Liver (tissue), 9 donors: ENCODE data around the gene BORCS8. TPM values are rescaled to one million over a fixed set of nuclear protein-coding genes. Genes with fewer than 3 reads are reported as not detected.

Experiments used
- DNase-seq: peaks from one replicate; pipeline ENCODE4 v3.0.0-alpha.2; 2017; ENCODE audit warnings: low spot score
- H3K27ac ChIP-seq, 2 donors: one replicate each; pipeline ENCODE4 v1.7.0; 2013; ENCODE audit warnings: inconsistent platforms in 2 of 2, low read length in 2 of 2, control low read depth in 1 of 2, low read depth in 1 of 2, mild to moderate bottlenecking in 1 of 2
- H3K27me3 ChIP-seq, 4 donors: one replicate each; pipeline versions ENCODE4 v1.6.1 to v1.7.0; 2013; ENCODE audit warnings: low read length in 3 of 4, inconsistent platforms in 1 of 4, mild to moderate bottlenecking in 1 of 4, moderate library complexity in 1 of 4; ENCODE audit not compliant: control insufficient read depth in 4 of 4, insufficient read depth in 4 of 4
- H3K36me3 ChIP-seq, 4 donors: one replicate each; pipeline versions ENCODE4 v1.6.1 to v1.7.0; 2013; ENCODE audit warnings: low read length in 3 of 4, mild to moderate bottlenecking in 3 of 4, low read depth in 1 of 4, moderate library complexity in 1 of 4; ENCODE audit not compliant: control insufficient read depth in 4 of 4, insufficient read depth in 3 of 4
- H3K4me1 ChIP-seq, 4 donors: one replicate each; pipeline versions ENCODE4 v1.6.1 to v1.7.0; 2013; ENCODE audit warnings: low read length in 3 of 4, mild to moderate bottlenecking in 3 of 4, moderate library complexity in 1 of 4; ENCODE audit not compliant: control insufficient read depth in 4 of 4, insufficient read depth in 4 of 4
- H3K4me3 ChIP-seq, 3 donors: one replicate each; pipeline versions ENCODE4 v1.6.1 to v1.7.0; 2013; ENCODE audit warnings: low read length in 3 of 3, control low read depth in 1 of 3, low read depth in 1 of 3, mild to moderate bottlenecking in 1 of 3
- H3K9ac ChIP-seq, 2 donors: one replicate each; pipeline ENCODE4 v1.7.0; 2013; ENCODE audit warnings: low read length in 2 of 2, mild to moderate bottlenecking in 2 of 2, moderate library complexity in 2 of 2, control low read depth in 1 of 2, low read depth in 1 of 2
- H3K9me3 ChIP-seq, 4 donors: one replicate each; pipeline versions ENCODE4 v1.6.1 to v1.7.0; 2013; ENCODE audit warnings: low read length in 3 of 4; ENCODE audit not compliant: control insufficient read depth in 4 of 4
- FOXA1 ChIP-seq: IDR thresholded peaks from 2 replicates; pipeline ENCODE4 v1.6.1; 2016; ENCODE audit warnings: antibody characterized with exemption
- FOXA2 ChIP-seq: IDR thresholded peaks from 2 replicates; pipeline ENCODE4 v1.6.1; 2016; ENCODE audit warnings: antibody characterized with exemption
- GABPA ChIP-seq, 2 donors: IDR thresholded peaks in 1 of 2; conservative IDR thresholded peaks in 1 of 2; 2 replicates each; pipeline ENCODE4 v1.6.1; 2016; ENCODE audit warnings: antibody characterized with exemption in 2 of 2, mild to moderate bottlenecking in 1 of 2, moderate library complexity in 1 of 2
- HNF4A ChIP-seq, 2 donors: conservative IDR thresholded peaks; 2 replicates each; pipeline ENCODE4 v1.6.1; 2016; ENCODE audit warnings: antibody characterized with exemption in 2 of 2, mild to moderate bottlenecking in 2 of 2
- HNF4G ChIP-seq: IDR thresholded peaks from 2 replicates; pipeline ENCODE4 v1.6.1; 2016; ENCODE audit warnings: antibody characterized with exemption
- JUND ChIP-seq, 2 donors: IDR thresholded peaks; 2 replicates each; pipeline ENCODE4 v1.6.1; 2016; ENCODE audit warnings: antibody characterized with exemption in 2 of 2
- NR2F2 ChIP-seq: IDR thresholded peaks from 2 replicates; pipeline ENCODE4 v1.6.1; 2016; ENCODE audit warnings: antibody characterized with exemption
- RAD21 ChIP-seq, 2 donors: IDR thresholded peaks; 2 replicates each; pipeline ENCODE4 v1.6.1; 2016; ENCODE audit warnings: antibody characterized with exemption in 2 of 2, mild to moderate bottlenecking in 2 of 2
- RXRA ChIP-seq, 2 donors: IDR thresholded peaks; 2 replicates each; pipeline ENCODE4 v1.6.1; 2017 to 2018; ENCODE audit warnings: antibody characterized with exemption in 2 of 2, mild to moderate bottlenecking in 1 of 2
- SP1 ChIP-seq: IDR thresholded peaks from 2 replicates; pipeline ENCODE4 v1.6.1; 2018; ENCODE audit warnings: antibody characterized with exemption, mild to moderate bottlenecking
- TAF1 ChIP-seq: conservative IDR thresholded peaks from 2 replicates; pipeline ENCODE4 v1.6.1; 2016; ENCODE audit warnings: antibody characterized with exemption, mild to moderate bottlenecking
- YY1 ChIP-seq: IDR thresholded peaks from 2 replicates; pipeline ENCODE4 v1.6.1; 2016; ENCODE audit warnings: antibody characterized with exemption, mild to moderate bottlenecking
- WGBS: extraction: QIAGEN DNeasy Blood & Tissue Kit; methylation state at CpG from one replicate; pipeline ENCODE4 v1.1.7; 2013; 5-methylcytosine and 5-hydroxymethylcytosine counted together
- polyA plus RNA-seq, 2 donors: library from polyadenylated mRNA; stranded (reverse) in 1 of 2; unstranded in 1 of 2; fragments of 200-250 nt in 1 of 2; fragments of >200 nt in 1 of 2; fragmentation: Nextera tagmentation in 1 of 2; extraction: Ambion mirVana in 1 of 2; gene quantifications; one replicate each; pipeline versions ENCODE4 v1.2.1 to v1.2.3, GENCODE V29; 2013 to 2015
- total RNA-seq, 2 donors: library from RNA; depleted of rRNA; stranded (reverse); fragments of >200 nt; gene quantifications; one replicate each; pipeline ENCODE4 v1.2.3, GENCODE V29; 2014
- TF ChIP-seq, protein P1 (sequence below): IDR thresholded peaks from 2 replicates; pipeline ENCODE4 v1.6.1; 2016; ENCODE audit warnings: antibody characterized with exemption
- TF ChIP-seq, protein P2 (sequence below): fragments of 150-350 bp; IDR thresholded peaks from 2 replicates; pipeline ENCODE4 v1.5.1; 2017; ENCODE audit warnings: improper control_type of control experiment, low read depth, low read length; ENCODE audit not compliant: missing input control
- TF ChIP-seq, protein P3 (sequence below): IDR thresholded peaks from 2 replicates; pipeline ENCODE4 v1.6.1; 2016; ENCODE audit warnings: antibody characterized with exemption
- TF ChIP-seq, protein P4 (sequence below): IDR thresholded peaks from 2 replicates; pipeline ENCODE4 v1.6.1; 2016; ENCODE audit warnings: antibody characterized with exemption, mild to moderate bottlenecking
- TF ChIP-seq, protein P5 (sequence below): IDR thresholded peaks from 2 replicates; pipeline ENCODE4 v1.6.1; 2016; ENCODE audit warnings: antibody characterized with exemption
- donor health status: healthy.
- donor health status: healthy.
- donor health status: healthy.
- donor health status: healthy.
- donor health status: healthy.

The BORCS8 gene
- total and polyA plus RNA-seq, 4 donors = 7.6 to 13.5 (median 9.4) TPM

DNA sequence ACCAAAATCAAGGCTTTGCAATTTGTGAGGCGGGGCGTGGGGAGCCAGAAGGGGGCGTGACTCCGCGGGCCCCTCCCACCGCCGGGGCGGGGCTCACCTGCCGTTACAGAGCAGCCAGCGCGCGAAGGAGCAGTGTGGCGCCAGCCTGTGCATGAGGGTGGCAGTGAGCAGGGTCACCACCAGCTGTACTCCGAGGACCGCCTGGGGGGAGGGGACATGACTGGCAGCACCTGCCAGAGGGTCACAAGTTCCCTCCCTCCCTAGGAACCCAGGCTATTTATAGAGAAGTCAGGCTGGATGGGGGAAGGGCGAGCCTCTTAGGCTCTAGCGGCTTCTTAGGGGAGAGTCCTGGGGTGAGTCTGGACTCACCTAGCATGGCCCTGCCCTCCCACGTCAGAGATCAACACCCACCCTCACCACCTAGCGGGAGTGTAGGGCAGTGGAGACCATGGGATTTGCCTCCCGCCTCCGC is 57.2 kb downstream of the BORCS8 start:
- Histone ChIP-seq H3K36me3 (no peaks in the 10 kb centered on the region), H3K27ac (no peak overlapping the region), H3K27me3 (no peaks in the 10 kb centered on the region), H3K4me1 (peaks cover 0 to 15% (median 11%) of the 10 kb centered on the region in 4 donors), H3K9me3 (peaks cover 0 to 6% (median 0%) of the 10 kb centered on the region in 4 donors), H3K9ac (no peak overlapping the region), H3K4me3 (no peak overlapping the region)
- TF ChIP-seq, protein P1, sequence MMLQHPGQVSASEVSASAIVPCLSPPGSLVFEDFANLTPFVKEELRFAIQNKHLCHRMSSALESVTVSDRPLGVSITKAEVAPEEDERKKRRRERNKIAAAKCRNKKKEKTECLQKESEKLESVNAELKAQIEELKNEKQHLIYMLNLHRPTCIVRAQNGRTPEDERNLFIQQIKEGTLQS = no peak
- TF ChIP-seq TAF1 (no peak), RAD21 (IDR thresholded peaks at IDR 0.05) (no peak), NR2F2 (no peak), GABPA (IDR thresholded peaks at IDR 0.05 in 1 of 2, conservative IDR thresholded peaks at IDR 0.05 in 1 of 2) (no peak), FOXA1 (no peak), JUND (IDR thresholded peaks at IDR 0.05) (no peak), HNF4G (no peak), YY1 (no peak), HNF4A (conservative IDR thresholded peaks at IDR 0.05) (no peak), SP1 (no peak), RXRA (IDR thresholded peaks at IDR 0.05) (no peak), FOXA2 (no peak)
- TF ChIP-seq, protein P2, sequence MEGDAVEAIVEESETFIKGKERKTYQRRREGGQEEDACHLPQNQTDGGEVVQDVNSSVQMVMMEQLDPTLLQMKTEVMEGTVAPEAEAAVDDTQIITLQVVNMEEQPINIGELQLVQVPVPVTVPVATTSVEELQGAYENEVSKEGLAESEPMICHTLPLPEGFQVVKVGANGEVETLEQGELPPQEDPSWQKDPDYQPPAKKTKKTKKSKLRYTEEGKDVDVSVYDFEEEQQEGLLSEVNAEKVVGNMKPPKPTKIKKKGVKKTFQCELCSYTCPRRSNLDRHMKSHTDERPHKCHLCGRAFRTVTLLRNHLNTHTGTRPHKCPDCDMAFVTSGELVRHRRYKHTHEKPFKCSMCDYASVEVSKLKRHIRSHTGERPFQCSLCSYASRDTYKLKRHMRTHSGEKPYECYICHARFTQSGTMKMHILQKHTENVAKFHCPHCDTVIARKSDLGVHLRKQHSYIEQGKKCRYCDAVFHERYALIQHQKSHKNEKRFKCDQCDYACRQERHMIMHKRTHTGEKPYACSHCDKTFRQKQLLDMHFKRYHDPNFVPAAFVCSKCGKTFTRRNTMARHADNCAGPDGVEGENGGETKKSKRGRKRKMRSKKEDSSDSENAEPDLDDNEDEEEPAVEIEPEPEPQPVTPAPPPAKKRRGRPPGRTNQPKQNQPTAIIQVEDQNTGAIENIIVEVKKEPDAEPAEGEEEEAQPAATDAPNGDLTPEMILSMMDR = no peak
- TF ChIP-seq, protein P3, sequence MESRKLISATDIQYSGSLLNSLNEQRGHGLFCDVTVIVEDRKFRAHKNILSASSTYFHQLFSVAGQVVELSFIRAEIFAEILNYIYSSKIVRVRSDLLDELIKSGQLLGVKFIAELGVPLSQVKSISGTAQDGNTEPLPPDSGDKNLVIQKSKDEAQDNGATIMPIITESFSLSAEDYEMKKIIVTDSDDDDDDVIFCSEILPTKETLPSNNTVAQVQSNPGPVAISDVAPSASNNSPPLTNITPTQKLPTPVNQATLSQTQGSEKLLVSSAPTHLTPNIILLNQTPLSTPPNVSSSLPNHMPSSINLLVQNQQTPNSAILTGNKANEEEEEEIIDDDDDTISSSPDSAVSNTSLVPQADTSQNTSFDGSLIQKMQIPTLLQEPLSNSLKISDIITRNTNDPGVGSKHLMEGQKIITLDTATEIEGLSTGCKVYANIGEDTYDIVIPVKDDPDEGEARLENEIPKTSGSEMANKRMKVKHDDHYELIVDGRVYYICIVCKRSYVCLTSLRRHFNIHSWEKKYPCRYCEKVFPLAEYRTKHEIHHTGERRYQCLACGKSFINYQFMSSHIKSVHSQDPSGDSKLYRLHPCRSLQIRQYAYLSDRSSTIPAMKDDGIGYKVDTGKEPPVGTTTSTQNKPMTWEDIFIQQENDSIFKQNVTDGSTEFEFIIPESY = no peak
- TF ChIP-seq, protein P4, sequence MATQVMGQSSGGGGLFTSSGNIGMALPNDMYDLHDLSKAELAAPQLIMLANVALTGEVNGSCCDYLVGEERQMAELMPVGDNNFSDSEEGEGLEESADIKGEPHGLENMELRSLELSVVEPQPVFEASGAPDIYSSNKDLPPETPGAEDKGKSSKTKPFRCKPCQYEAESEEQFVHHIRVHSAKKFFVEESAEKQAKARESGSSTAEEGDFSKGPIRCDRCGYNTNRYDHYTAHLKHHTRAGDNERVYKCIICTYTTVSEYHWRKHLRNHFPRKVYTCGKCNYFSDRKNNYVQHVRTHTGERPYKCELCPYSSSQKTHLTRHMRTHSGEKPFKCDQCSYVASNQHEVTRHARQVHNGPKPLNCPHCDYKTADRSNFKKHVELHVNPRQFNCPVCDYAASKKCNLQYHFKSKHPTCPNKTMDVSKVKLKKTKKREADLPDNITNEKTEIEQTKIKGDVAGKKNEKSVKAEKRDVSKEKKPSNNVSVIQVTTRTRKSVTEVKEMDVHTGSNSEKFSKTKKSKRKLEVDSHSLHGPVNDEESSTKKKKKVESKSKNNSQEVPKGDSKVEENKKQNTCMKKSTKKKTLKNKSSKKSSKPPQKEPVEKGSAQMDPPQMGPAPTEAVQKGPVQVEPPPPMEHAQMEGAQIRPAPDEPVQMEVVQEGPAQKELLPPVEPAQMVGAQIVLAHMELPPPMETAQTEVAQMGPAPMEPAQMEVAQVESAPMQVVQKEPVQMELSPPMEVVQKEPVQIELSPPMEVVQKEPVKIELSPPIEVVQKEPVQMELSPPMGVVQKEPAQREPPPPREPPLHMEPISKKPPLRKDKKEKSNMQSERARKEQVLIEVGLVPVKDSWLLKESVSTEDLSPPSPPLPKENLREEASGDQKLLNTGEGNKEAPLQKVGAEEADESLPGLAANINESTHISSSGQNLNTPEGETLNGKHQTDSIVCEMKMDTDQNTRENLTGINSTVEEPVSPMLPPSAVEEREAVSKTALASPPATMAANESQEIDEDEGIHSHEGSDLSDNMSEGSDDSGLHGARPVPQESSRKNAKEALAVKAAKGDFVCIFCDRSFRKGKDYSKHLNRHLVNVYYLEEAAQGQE = no peak
- TF ChIP-seq, protein P5, sequence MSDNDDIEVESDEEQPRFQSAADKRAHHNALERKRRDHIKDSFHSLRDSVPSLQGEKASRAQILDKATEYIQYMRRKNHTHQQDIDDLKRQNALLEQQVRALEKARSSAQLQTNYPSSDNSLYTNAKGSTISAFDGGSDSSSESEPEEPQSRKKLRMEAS = no peak
- peak; percentile 63 for DNase-seq
- WGBS = 34% methylated on average over 21 of the region's 21 CpGs
